Endodermal cell (in vitro differentiated cells): ENCODE results near the gene WASF2. TPM values are rescaled to one million over a fixed set of nuclear protein-coding genes. Genes with fewer than 3 reads are reported as not detected.
A peak's percentile ranks its signal among the peaks of the same experiment; 100 is the strongest.

ENCODE experiments used
- DNase-seq: peaks from one replicate; pipeline ENCODE4 v3.0.0-alpha.2; 2017
- H3K27ac ChIP-seq: 2 replicates; pipeline ENCODE4 v1.5.1; 2013; ENCODE audit warnings: mild to moderate bottlenecking, low read depth, low read length, moderate library complexity
- H3K27me3 ChIP-seq: 2 replicates; pipeline ENCODE4 v1.6.1; 2013; ENCODE audit warnings: mild to moderate bottlenecking, low read length, moderate library complexity; ENCODE audit not compliant: insufficient read depth, control insufficient read depth, poor library complexity, severe bottlenecking
- H3K36me3 ChIP-seq: 2 replicates; pipeline ENCODE4 v1.7.0; 2013; ENCODE audit warnings: mild to moderate bottlenecking, low read length, moderate library complexity; ENCODE audit not compliant: control insufficient read depth, insufficient read depth
- H3K4me1 ChIP-seq: one replicate; pipeline ENCODE4 v1.7.0; 2013; ENCODE audit warnings: low read length; ENCODE audit not compliant: control insufficient read depth, insufficient read depth
- H3K4me3 ChIP-seq: 2 replicates; pipeline ENCODE4 v1.5.1; 2013; ENCODE audit warnings: mild to moderate bottlenecking, low read length, moderate library complexity
- H3K9ac ChIP-seq: 2 replicates; pipeline ENCODE4 v1.6.1; 2013; ENCODE audit warnings: mild to moderate bottlenecking, low read length, moderate library complexity; ENCODE audit not compliant: poor library complexity, severe bottlenecking; ENCODE audit errors: extremely low read depth
- H3K9me3 ChIP-seq: 2 replicates; pipeline ENCODE4 v1.6.1; 2013; ENCODE audit warnings: mild to moderate bottlenecking, low read length, moderate library complexity; ENCODE audit not compliant: control insufficient read depth
- H3K27ac Mint-ChIP-seq: 2 replicates; pipeline ENCODE4 v1.8.0; 2020; ENCODE audit warnings: mixed read lengths
- H3K27me3 Mint-ChIP-seq: 2 replicates; pipeline ENCODE4 v1.8.0; 2021; ENCODE audit warnings: mild to moderate bottlenecking, mixed read lengths; ENCODE audit not compliant: insufficient read depth
- H3K36me3 Mint-ChIP-seq: 2 replicates; pipeline ENCODE4 v1.8.0; 2020; ENCODE audit warnings: low read depth, mixed read lengths
- H3K4me1 Mint-ChIP-seq: 2 replicates; pipeline ENCODE4 v1.8.0; 2020; ENCODE audit warnings: mixed read lengths
- H3K4me3 Mint-ChIP-seq: 2 replicates; pipeline ENCODE4 v1.8.0; 2020; ENCODE audit warnings: mild to moderate bottlenecking, moderate library complexity, mixed read lengths
- H3K9me3 Mint-ChIP-seq: 2 replicates; pipeline ENCODE4 v1.8.0; 2020; ENCODE audit warnings: mild to moderate bottlenecking, mixed read lengths
- CTCF ChIP-seq: fragments of 200-600 bp; sonication (generic); conservative IDR thresholded peaks from 2 replicates; pipeline ENCODE4 v1.5.0; 2021; ENCODE audit warnings: antibody characterized with exemption, mild to moderate bottlenecking
- WGBS, 2 experiments: methylation state at CpG; one replicate each; pipeline versions ENCODE4 v1.1.5 to v1.1.7; 2013; ENCODE audit warnings: missing lambda C conversion rate in 2 of 2, mixed read lengths in 1 of 2; ENCODE audit not compliant: insufficient coverage in 1 of 2, insufficient read length in 1 of 2; 5-methylcytosine and 5-hydroxymethylcytosine counted together
- total RNA-seq, 2 donors: library from RNA; stranded (reverse); fragmentation: NEBNext Ultra II Directional in 1 of 2; extraction: Animal tissue kit (Norgen Biotek cat#: 25700) in 1 of 2; gene quantifications; 2 replicates in 1 of 2; 3 replicates in 1 of 2; pipeline ENCODE4 v1.2.1, GENCODE V29; 2021

The WASF2 gene
- total RNA-seq, 2 donors from 2014 or later: 90.0 to 98.8 TPM

GRCh38 chr1:27536767-27537166, 46.8 kb upstream of the WASF2 start:
- Histone ChIP-seq H3K27me3 (no peaks in the 10 kb centered on the region), H3K4me1 (peaks cover 28% of the 10 kb centered on the region), H3K4me3 (no peak overlapping the region), H3K27ac (peak overlapping the region; percentile 71), H3K9ac (no peak overlapping the region), H3K36me3 (peaks cover 17% of the 10 kb centered on the region), H3K9me3 (no peaks in the 10 kb centered on the region)
- H3K4me1 Mint-ChIP-seq: peaks cover 50% of the 10 kb centered on the region
- H3K9me3 Mint-ChIP-seq: no peaks in the 10 kb centered on the region
- DNase-seq: peak; percentile 93
- TF ChIP-seq CTCF: peak; percentile 15
- WGBS, 2 experiments: 9% methylated on average over 11 of the region's 11 CpGs; no CpG with 5 or more reads in 1 of the 2 experiments
- peaks cover 24% of the 10 kb centered on the region for H3K36me3 Mint-ChIP-seq
- peak overlapping the region; percentile 35 for H3K4me3 Mint-ChIP-seq
- H3K27ac Mint-ChIP-seq: peak overlapping the region; percentile 89
- H3K27me3 Mint-ChIP-seq: no peaks in the 10 kb centered on the region

DNA sequence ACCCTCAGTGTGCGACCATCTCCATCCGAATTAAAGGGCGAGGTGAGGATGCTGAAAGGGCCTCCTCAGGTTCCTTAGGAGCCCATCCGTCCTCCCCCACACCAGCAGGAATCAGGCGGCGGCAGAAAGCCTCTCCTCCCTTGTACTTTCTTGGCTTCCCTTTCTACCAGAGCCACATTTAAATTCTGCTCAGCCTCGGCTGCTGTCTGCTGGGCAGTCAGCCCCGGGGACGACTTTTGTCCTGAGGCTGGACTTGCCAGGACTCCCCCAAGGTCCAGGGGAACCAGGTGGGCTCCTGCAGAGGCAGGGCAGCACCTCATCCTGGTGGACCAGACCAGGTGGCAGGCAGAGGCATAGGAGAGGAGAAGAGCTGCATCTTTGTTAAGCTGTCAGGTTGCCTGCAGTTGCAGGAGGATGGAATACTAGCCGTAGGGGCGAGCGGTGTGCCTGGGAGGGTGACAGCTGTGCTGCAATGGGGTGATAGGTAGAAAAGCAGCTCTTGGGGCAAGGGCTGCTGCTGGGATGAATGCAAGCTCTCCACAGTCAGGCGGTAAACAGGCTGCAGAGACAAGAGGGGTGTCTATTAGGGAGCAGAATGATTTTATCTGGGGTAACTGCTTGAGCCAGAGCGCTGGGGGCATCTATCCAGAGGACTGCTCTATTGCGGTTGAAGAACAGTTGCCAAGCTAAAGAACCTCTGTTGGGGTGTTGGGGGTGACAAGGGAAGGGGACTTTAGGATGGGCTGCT, 46.2 kb upstream of the WASF2 start:
- peak overlapping the region; percentile 35 for H3K4me3 Mint-ChIP-seq
- 75 to 78% methylated on average over 14 to 15 of the region's 15 CpGs for WGBS, 2 experiments
- no peaks in the 10 kb centered on the region for H3K27me3 Mint-ChIP-seq
- no peak for DNase-seq
- H3K4me1 ChIP-seq: peaks cover 28% of the 10 kb centered on the region
- no peak for TF ChIP-seq CTCF
- peaks cover 24% of the 10 kb centered on the region for H3K36me3 Mint-ChIP-seq
- H3K9me3 ChIP-seq: no peaks in the 10 kb centered on the region
- H3K4me3 ChIP-seq: no peak overlapping the region
- H3K9me3 Mint-ChIP-seq: no peaks in the 10 kb centered on the region
- peak overlapping the region; percentile 70 for H3K27ac ChIP-seq
- no peak overlapping the region for H3K9ac ChIP-seq
- no peaks in the 10 kb centered on the region for H3K27me3 ChIP-seq
- peaks cover 17% of the 10 kb centered on the region for H3K36me3 ChIP-seq
- peak overlapping the region; percentile 89 for H3K27ac Mint-ChIP-seq
- peaks cover 49% of the 10 kb centered on the region for H3K4me1 Mint-ChIP-seq

DNA sequence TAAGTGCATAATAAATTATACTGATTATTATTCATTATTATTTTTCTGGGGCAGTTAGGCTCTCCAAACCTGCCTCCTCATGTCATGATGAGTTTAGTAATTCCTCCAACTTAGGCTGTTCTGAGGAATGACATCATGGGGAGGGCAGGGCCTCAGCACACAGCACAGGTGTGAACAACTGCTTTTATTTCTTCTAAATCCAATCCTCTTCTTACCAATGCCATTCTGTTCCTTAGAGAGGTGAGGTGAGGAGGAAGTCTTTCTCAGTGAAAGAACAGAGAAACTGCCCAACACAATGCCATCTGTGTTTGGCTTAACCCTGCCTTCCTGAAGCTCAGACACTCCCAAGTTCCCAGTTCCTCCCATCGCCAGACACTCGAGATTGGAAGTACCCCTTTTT, 45.4 kb upstream of the WASF2 start:
- no peak for DNase-seq
- TF ChIP-seq CTCF: no peak
- Mint-ChIP-seq H3K9me3 (no peaks in the 10 kb centered on the region), H3K4me3 (no peak overlapping the region), H3K4me1 (peaks cover 46% of the 10 kb centered on the region), H3K27ac (no peak overlapping the region), H3K36me3 (peaks cover 20% of the 10 kb centered on the region), H3K27me3 (no peaks in the 10 kb centered on the region)
- H3K9me3 ChIP-seq: no peaks in the 10 kb centered on the region
- no peak overlapping the region for H3K4me3 ChIP-seq
- H3K4me1 ChIP-seq: peaks cover 28% of the 10 kb centered on the region
- 60 to 69% methylated on average over 1 to 2 of the region's 2 CpGs for WGBS, 2 experiments
- no peaks in the 10 kb centered on the region for H3K27me3 ChIP-seq
- no peak overlapping the region for H3K27ac ChIP-seq
- H3K36me3 ChIP-seq: peaks cover 17% of the 10 kb centered on the region
- H3K9ac ChIP-seq: no peak overlapping the region
